ENCODE results near the gene KLHL6. TPM values are rescaled to one million over a fixed set of nuclear protein-coding genes. Genes with fewer than 3 reads are reported as not detected.
"Not testable (repeated sequence)": the region's sequence is repeated elsewhere in the genome, so short reads cannot be mapped to it uniquely, and the experiment has no call there.

Gene KLHL6
- total and polyA plus RNA-seq, 12 donors, result 0.47 to 5.1 (median 0.89) TPM

DNA sequence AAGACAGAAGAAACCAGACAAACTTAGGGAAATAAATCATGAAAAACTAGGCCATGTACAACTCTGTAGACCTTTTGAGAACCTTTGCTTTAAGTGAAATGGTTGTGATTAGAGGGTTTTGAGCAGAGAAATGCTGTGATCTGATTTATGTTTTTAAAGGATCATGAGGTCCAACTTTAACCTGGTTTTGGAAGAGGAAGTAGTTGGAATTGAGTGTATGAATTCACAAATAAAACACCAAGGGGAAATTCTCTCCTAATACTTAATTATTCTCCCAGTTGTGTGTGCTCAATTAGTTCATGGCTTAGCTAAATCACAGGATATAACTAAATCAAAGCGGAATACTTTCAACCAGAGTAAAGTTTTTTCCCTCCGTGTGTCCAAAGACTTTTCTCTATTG lies 81.5 kb downstream of the KLHL6 start:
- peak overlapping the region in 3 of 10 donors; percentile 44 to 65 (median 50) for H3K27ac ChIP-seq
- H3K9me3 ChIP-seq, result no peaks in the 10 kb centered on the region
- H3K27me3 ChIP-seq, result no peaks in the 10 kb centered on the region
- intact Hi-C loops (cut with DNase I), result loop anchor here in 3 of 10 donors (10.0 kb wide), 1 partner anchor 81 kb away; the partner anchor contains the start of gene KLHL6 (in 3 of the 3)
- no peak overlapping the region for H3K4me3 ChIP-seq
- ATAC-seq (peak in 1 of 8 donors; percentile 27), DNase-seq (no peak)
- H3K36me3 ChIP-seq, result no peaks in the 10 kb centered on the region
- 68 to 71% methylated on average over 2 of the region's 2 CpGs for WGBS, 2 donors
- TF ChIP-seq, protein P1, sequence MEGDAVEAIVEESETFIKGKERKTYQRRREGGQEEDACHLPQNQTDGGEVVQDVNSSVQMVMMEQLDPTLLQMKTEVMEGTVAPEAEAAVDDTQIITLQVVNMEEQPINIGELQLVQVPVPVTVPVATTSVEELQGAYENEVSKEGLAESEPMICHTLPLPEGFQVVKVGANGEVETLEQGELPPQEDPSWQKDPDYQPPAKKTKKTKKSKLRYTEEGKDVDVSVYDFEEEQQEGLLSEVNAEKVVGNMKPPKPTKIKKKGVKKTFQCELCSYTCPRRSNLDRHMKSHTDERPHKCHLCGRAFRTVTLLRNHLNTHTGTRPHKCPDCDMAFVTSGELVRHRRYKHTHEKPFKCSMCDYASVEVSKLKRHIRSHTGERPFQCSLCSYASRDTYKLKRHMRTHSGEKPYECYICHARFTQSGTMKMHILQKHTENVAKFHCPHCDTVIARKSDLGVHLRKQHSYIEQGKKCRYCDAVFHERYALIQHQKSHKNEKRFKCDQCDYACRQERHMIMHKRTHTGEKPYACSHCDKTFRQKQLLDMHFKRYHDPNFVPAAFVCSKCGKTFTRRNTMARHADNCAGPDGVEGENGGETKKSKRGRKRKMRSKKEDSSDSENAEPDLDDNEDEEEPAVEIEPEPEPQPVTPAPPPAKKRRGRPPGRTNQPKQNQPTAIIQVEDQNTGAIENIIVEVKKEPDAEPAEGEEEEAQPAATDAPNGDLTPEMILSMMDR (IDR thresholded peaks at IDR 0.05), result no peak
- H3K4me1 ChIP-seq, result peaks cover 0 to 29% (median 6%) of the 10 kb centered on the region in 9 donors

DNA sequence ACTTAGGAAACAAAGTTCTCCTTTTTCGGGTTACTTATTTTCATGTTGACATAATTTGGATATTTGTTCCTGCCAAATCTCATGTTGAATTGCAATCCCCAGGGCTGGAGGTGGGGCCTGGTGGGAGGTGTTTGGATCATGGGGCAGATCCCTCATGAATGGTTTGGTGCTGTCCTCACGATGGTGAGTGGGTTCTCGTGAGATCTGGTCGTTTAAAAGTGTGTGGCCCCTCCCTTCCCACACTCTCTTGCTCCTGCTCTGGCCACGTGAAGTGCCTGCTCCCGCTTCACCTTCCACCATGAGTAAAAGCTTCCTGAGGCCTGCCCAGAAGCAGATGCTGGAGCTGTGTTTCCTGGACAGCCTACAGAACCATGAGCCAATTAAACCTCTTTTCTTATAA lies 83.4 kb downstream of the KLHL6 start:
- DNase-seq (no peak), ATAC-seq (no peak)
- 63 to 75% methylated on average over 6 of the region's 6 CpGs for WGBS, 2 donors
- H3K4me1 ChIP-seq, result peaks cover 0 to 34% (median 6%) of the 10 kb centered on the region in 9 donors
- intact Hi-C loops (cut with DNase I), result loop anchor here in 3 of 10 donors (10.0 kb wide), 1 partner anchor 83 kb away; the partner anchor contains the start of gene KLHL6 (in 3 of the 3)
- TF ChIP-seq, protein P1 (IDR thresholded peaks at IDR 0.05), result no peak
- H3K36me3 ChIP-seq, result no peaks in the 10 kb centered on the region
- no peak overlapping the region for H3K27ac ChIP-seq
- H3K9me3 ChIP-seq, result no peaks in the 10 kb centered on the region
- H3K27me3 ChIP-seq, result no peaks in the 10 kb centered on the region
- H3K4me3 ChIP-seq, result no peak overlapping the region

DNA sequence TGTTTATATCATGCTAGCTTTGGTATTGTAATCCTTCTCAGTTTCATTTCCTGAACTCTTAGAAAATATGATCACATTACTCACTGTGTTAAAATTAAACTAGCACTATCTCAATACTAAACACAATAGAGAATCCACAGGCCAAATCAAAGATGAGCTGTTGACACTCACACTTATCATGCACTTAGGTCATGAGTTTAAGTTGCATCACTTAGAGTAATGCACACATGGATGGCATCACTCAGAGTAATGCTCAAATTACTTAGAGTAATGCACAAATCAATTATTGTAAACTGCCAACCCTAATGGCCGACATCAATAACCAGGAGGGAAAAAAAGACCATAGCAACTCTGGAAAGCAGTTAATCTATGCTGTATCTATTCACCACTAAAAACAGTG lies 87.1 kb downstream of the KLHL6 start:
- no peaks in the 10 kb centered on the region for H3K36me3 ChIP-seq
- H3K27ac ChIP-seq, result no peak overlapping the region
- TF ChIP-seq, protein P1 (IDR thresholded peaks at IDR 0.05), result no peak
- no peaks in the 10 kb centered on the region for H3K9me3 ChIP-seq
- H3K4me1 ChIP-seq, result peaks cover 0 to 15% (median 3%) of the 10 kb centered on the region in 9 donors
- H3K27me3 ChIP-seq, result no peaks in the 10 kb centered on the region
- ATAC-seq (peak in 1 of 8 donors; percentile 45), DNase-seq (no peak)
- 77 to 85% methylated on average over 1 of the region's 1 CpG for WGBS, 2 donors
- H3K4me3 ChIP-seq, result no peak overlapping the region
- intact Hi-C loops (cut with DNase I), result loop anchor here (2.0 to 10.0 kb wide), 6 partner anchors 94 to 416 kb away; partner anchors contain the start of gene PARL (in 2 of the 10)

DNA sequence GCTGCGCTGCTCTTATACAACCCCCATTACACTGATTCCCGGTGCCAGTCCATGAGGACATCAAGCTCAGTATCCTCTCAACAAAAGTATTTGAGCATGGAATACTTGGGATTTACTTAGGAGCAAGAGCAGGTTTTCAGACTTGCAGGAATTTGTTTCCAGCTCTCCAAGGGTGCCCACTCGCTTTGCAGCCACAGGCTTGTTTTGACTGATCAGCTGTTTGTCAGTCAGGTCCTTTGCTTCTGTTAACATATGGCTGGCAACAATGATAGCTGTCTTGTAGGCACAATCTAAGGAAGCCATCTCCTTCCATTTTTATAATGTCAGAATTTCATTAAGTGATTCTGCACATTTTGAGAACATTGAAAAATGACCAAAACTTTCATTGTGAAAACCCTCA lies 88.9 kb downstream of the KLHL6 start:
- 82 to 84% methylated on average over 3 of the region's 3 CpGs for WGBS, 2 donors
- Histone ChIP-seq H3K4me1 (peaks cover 0 to 15% (median 3%) of the 10 kb centered on the region in 9 donors), H3K27me3 (no peaks in the 10 kb centered on the region), H3K4me3 (no peak overlapping the region), H3K9me3 (no peaks in the 10 kb centered on the region), H3K27ac (no peak overlapping the region), H3K36me3 (no peaks in the 10 kb centered on the region)
- TF ChIP-seq, protein P1 (IDR thresholded peaks at IDR 0.05), result no peak
- intact Hi-C loops (cut with DNase I), result loop anchor here in 8 of 10 donors (5.0 to 10.0 kb wide), 3 partner anchors 96 to 418 kb away; partner anchors contain the start of gene PARL (in 1 of the 8)
- ATAC-seq (no peak), DNase-seq (no peak)

DNA sequence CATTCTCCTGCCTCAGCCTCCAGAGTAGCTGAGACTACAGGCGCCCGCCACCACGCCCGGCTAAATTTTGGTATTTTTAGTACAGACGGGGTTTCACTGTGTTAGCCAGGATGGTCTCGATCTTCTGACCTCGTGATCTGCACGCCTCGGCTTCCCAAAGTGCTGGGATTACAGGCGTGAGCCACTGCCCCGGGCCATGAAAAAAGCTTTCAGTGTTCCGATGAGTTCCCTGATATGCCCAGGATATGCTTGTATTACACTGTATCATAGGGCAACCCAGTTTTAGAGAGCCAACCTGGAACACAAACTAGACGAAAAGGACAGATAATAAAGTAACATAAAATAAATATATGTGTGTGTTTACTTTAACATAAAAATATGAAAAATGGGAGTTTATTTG lies 89.8 kb downstream of the KLHL6 start:
- not testable (repeated sequence) for H3K9me3 ChIP-seq, H3K4me3 ChIP-seq, H3K27me3 ChIP-seq, ATAC-seq, H3K27ac ChIP-seq, H3K36me3 ChIP-seq, DNase-seq
- intact Hi-C loops (cut with DNase I), result loop anchor here in 8 of 10 donors (5.0 to 10.0 kb wide), 3 partner anchors 97 to 419 kb away; partner anchors contain the start of gene PARL (in 1 of the 8)
- 87 to 88% methylated on average over 13 of the region's 13 CpGs for WGBS, 2 donors
- H3K4me1 ChIP-seq, result peaks cover 0 to 15% (median 3%) of the 10 kb centered on the region in 9 donors
